NK-92 treated with Interleukin-12 subunit alpha and Interleukin-12 subunit beta, amount 100 ng/mL, for 24 hours (cell line): ENCODE measurements around the gene ELANE.
"Not testable (repeated sequence)": the region's sequence is repeated elsewhere in the genome, so short reads cannot be mapped to it uniquely, and the experiment has no call there.

ENCODE experiments used
- DNase-seq: peaks from one replicate; lab custom pipeline; 2025; lab: John Stamatoyannopoulos, UW

ELANE gene

DNA sequence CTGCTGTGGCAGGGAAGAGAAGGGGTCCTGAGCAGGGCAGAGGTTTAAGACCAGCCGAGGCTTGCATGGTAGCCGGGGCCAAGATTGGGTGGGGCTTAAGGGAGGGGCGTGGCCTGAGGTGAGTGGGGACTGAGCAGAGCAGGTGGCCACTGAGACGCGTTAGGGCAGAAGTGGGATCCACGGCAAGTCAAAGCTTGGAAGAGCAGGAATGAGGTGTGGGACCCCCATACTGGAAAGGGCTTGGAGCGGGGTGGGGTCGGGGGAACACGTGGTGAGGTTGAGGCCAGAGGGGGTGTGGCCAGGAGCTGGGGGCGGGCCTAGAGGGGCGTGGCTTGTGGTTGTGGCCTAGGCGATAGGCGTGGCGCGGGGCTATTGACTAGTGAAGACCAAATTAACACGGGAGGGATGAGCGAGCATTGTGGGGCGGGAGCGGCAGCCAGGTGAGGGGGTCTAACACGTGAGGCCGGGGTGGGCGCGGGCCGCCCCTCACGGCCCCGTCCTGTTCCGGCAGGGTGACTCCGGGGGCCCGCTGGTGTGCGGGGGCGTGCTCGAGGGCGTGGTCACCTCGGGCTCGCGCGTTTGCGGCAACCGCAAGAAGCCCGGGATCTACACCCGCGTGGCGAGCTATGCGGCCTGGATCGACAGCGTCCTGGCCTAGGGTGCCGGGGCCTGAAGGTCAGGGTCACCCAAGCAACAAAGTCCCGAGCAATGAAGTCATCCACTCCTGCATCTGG, 10.6 kb downstream of the ELANE start:
- DNase-seq: no peak

DNA sequence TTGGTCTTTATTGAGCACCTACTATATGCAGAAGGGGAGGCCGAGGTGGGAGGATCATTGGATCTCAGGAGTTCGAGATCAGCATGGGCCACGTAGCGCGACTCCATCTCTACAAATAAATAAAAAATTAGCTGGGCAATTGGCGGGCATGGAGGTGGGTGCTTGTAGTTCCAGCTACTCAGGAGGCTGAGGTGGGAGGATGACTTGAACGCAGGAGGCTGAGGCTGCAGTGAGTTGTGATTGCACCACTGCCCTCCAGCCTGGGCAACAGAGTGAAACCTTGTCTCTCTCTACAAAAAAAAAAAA, 11.2 kb downstream of the ELANE start:
- no peak for DNase-seq

DNA sequence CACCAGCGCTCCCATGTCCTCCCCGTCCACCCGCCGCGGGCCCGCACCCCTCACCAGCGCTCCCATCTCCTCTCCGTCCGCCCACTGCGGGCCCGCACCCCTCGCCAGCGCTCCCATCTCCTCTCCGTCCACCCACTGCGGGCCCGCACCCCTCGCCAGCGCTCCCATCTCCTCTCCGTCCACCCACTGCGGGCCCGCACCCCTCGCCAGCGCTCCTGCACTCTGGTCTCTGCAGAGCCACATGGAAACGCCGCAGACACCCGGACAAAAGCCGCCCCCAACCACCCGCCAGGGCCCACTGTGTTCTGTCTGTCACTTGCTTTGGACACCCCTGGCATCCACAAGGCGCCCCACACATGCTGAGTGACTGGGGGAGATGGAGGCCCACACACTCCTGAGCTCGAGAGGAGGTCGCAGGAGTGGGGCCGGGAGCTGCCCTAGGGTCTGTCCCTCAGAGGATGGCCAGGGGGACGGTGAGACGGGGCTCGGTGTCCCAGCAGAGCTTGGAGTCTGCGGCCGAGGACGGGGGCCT, 14.7 kb downstream of the ELANE start:
- no peak for DNase-seq

DNA sequence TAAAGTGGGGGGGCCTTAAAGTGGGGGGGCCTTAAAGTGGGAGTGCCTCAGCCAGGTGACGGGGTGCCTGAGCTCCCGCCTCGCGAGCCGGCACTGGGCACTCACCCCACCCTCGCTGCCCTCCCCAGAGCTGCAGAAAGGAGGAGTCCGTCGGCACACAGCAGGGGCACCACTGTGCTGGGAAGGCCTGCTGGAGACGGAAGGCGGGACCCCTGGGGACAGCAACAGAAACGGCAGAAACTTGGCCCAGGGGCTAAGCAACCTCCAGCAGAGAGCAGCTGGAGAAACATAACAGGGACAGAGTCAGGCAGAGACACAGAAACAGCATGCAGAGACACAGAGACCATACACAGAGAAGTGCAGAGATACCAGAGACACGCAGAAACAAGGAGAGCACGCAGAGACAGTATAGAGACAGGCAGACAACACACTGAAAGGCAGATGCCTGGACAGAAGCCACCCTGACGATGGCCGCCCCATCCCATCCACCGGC, 15.2 kb downstream of the ELANE start:
- DNase-seq: no peak

DNA sequence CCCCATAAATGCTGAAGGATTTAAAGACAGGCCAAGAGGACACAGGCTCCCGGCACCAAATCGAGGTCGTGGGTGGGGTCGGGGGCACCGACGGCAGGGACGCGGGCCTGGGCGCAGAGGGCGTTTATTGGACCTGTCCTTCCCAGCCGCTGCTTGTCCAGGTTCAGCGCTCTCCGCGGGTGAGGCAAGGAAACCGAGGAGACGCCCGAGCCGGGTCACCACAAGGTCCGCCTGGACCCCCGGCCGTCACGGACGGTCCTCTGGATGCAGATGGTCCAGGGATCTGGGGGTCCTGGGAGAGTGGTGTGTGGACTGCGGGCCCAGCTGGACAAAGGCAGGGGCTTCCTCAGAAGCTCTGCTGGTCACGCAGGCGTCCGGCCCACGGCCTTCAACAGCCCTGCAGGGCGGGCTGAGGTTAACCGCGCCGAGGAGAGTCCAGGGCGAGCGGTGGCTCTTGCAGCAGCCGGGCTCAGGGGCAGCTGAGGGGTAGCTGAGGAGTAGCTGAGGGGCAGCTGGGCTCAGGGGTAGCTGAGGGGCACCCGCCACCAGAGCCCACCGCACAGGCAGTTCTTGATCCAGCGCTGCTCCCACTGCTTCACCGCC, 15.9 kb downstream of the ELANE start:
- no peak for DNase-seq

DNA sequence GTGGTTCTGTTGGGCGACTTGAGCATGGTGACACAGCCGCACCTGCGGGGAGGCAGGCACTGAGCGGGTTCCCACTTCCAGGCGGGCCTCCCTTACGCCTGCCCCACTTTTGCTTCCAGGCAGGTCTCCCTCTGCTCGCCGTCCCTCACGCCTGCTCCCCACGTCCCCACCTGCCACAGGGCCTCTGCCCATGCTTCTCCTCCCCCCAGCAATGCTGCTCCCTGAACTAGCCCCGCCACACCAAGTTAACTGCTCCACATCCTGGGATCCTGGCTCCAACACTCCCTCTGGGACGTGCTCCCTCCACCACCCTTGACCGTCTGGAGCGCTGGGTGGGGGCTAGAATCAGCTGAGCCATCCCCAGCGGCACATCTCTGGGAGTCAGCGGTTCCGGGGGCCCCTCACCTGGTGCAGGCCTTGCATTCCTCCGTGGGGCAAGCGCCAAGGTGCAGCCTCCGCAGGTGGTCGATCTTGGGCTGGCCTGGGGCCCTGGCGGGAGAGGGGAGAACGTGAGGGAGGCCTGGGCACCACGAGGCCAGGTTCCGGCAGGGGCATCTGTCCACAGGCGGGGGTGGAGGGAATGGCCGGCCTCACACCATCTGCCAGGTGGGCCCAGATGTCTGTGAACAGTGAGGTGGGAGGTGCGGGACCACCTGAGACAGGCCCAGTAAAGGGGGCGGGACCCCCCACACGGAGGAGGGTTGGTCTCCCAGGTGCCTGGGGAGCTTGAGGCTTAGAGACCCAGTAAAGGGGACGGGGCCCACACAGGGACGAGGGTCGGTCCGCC, 16.5 kb downstream of the ELANE start:
- no peak for DNase-seq

DNA sequence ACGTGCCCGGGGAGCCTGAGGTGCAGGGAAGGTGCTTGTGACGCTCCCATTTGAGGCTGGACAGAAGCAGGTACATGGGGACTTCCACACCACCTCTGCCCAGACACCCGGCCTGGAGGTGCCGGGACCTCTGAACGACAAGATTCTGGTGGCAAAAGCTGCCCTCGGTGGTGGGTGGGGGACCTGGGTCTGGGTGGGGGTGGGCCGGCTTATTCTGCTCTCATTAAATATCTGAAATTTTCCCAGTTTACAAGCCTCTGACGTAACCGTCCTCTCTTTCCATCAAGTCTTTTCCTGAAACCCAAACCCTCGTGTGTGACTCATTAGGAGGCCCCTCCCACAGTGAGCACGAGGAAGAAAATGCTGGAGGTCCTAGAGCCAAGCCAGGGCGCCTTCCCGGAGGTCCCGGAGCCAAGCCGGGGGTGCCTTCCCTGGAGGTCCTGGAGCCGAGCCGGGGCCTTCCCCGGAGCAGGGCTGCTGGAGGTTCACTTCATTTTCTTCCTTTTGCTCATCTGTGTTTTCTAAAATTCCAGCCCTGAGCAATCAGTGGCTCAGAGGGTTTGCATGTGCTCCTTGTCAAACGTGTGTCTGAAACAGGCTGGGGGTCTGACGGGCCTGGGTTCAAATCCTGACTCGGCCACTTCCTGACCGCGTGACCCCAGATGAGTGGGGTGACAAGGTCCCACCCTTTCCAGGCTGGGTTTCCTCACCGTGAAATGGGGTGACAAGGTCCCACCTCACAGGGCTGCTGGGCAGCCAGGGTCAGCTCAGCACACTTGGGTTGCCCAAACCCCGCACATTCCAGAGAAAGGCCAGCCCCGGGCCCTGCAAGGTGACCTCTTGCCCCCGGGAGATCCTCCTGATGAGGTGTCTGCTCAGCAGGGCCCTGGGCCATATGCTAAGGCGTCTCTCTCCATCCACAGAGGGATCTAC, 17.4 kb downstream of the ELANE start:
- no peak for DNase-seq

DNA sequence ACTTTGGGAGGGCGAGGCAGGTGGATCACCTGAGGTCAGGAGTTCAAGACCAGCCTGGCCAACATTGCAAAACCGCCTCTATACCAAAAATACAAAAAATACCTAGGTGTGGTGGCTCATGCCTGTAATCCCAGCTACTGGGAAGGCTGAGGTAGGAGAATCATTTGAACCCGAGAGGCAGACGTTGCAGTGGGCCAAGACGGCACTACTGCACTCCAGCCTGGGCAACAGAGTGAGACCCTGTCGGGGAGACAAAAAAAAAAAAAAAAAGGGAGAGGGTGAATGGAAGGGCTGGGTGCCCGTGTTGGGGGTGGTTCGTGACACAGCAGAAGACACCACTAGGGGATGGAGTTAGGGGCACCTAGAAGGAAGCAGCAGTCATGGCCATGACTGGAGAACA, 18.2 kb downstream of the ELANE start:
- DNase-seq: no peak

DNA sequence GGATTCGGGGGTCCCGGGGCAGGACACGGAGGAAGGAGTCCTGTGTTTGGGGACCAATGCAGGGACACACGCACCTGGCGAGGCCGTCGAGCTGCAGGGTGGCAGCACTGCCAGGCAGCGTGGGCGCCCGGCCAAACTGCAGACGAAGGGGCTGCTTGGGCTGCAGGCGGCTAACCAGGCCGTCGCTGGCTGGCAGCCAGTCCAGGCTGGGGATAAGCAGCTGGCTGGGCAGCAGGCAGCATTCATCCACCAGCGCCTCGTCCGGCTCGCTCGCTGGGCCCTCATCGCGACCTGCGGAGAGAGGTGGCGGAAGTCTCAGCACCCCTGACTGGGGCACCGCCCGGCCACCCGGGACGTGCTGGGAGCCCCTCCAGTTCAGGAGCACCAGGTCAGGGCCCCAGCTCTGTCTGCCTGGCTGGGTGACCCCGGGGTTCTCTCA, 18.9 kb downstream of the ELANE start:
- DNase-seq: no peak

DNA sequence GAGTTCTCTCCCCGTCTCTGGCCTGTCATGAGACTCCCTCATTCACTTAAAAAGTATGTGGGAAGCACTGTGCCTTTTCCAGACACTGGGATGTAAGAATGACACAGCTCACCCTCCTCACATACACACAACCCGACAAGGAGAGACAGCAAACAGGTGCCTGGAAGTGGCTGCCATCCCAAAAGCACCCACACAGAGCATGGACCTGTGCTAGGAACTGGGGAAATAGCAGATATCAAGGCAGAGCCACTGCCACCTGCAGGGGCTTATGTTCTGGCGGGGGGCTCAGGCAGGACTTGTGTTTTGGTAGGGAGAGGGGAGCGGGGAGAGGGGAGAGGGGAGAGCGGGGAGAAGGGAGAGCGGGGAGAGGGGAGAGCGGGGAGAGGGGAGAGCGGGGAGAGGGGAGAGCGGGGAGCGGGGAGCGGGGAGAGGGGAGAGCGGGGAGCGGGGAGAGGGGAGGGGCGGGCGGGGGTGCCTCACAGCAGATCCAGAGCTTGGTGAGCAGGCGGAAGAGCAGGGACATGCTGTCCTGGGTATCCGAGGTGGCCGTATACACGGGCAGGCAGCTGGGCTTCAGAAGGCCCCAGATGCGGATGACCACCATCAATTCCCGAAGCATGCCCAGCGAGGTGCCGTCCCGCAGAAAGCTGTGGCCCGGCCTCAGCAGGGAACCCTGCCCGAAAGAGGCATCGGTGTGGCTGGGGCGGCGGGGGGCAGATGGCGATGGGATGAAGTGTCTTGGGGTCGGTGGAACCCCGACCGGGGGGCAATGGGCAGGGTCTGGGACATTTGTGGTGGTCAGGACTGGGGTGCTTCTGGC, 19.6 kb downstream of the ELANE start:
- no peak for DNase-seq

DNA sequence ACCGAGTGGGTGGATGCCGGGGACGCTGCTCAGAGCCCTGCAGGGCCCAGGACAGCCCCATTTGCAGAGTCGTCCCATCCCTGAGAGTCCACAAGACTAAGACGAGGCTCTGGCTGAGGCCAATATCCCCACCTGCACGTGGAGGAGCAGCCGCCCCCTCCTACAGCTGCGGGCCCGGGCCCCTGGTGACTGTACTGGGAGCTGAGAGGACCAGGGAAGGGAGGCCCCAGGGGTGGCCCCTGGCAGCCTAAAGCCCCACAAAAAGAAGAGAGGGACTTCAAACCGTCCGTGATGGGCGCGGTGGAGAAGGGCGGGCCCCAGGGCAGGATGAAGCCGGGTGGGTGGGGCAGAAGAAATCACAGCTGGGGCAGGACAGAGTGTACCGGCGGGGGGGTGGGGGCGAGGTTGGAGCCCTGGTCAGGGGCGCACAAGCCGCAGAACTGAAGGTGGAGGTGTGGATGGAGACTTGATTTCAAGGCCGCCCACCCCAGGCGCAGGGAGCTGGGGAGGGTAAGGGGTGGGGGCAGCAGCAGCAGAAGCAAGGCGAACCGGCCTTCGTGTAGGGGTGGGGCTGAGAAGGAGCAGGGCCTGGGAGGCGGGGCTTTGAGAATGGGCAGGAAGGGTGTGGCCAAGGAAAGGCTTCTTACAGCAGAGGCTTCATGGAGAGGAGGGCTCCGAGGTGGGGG, 20.3 kb downstream of the ELANE start:
- DNase-seq: no peak

DNA sequence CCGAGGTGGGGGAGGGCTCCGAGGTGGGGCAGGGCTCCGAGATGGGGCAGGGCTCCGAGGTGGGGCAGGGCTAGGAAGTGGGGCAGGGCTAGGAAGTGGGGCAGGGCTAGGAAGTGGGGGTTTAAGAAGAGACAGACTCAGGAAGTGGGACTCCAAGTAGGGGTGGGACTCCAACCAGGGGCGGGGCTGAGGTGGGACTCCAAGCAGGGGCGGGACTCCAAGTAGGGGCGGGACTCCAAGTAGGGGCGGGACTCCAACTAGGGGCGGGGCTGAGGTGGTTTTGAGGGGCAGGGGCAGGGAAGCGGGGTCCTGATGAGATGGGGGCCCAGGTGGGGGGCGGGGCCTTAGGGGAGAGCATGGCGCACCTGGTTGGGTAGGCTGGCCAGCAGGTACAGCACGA, 21.0 kb downstream of the ELANE start:
- peak; percentile 34 for DNase-seq

DNA sequence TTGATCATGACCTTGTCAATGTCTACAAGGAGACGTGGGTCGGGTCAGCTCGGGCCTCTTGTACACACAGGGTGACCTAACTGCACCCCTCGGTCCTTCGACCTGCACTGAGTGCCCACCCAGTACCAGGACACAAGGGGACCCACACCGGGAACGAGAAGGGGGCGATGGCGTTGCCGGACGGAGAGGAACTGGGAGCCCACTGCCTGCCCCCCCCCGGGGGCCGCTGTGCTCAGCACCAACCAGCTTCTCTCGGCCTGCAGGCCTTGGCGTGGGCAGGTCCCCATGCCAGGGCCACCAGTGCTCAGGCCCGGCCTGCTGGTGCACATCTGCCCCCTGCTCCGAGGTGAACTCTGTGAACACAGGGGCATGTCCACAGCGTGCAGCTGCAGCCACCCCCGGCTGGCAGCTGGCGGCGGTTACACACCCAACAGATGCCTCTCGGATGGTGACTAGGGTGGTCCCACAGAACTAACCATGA, 21.5 kb downstream of the ELANE start:
- DNase-seq: no peak

DNA sequence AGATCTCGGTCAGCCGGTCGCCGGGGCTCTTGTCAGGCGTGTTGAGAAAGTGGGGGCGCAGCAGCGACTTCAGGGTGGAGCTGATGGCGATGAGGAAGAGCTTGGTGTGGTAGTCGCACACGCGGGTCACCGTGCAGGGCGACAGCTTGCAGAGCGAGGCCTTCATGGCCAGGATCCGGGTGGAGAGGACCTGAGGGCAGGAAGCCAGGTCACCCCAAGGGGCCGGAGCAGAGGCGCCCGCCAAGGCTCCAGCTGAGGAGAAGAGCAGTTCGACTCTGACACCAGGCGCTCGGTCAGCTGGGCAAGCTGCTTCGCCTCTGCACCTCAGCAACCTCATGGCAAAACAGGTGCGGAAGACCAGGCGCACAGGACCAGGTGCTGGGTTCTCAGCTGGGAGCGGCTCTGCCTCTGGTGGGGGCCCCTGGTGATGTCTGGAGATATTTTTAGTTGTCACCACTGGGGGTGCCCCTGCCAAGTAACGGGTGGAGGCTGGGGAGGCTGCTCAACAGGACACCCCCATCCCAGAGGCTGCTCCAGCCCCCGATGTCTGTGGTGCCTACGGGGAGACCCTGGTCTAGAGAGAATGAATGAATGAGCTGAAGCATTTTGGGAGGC, 23.3 kb downstream of the ELANE start:
- no peak for DNase-seq

DNA sequence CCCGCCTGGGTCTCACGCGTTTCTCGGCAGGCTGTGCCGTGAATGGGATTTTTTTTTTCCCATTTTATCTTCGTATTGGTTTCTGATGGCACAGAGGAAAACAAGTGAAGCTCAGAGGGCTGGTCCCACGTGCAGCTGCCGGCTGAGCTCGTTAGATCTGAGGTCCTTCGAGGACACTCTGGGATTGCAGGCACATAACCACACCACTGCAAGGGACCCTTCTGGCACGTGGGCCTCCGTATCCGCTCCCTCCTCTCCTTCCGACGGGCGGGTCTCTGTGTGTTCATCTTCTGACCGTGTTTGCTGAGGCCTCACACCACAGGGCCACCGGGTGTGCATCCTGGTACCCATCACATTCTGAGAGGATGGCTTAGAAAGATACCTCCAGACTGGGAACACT, 24.0 kb downstream of the ELANE start:
- no peak for DNase-seq

DNA sequence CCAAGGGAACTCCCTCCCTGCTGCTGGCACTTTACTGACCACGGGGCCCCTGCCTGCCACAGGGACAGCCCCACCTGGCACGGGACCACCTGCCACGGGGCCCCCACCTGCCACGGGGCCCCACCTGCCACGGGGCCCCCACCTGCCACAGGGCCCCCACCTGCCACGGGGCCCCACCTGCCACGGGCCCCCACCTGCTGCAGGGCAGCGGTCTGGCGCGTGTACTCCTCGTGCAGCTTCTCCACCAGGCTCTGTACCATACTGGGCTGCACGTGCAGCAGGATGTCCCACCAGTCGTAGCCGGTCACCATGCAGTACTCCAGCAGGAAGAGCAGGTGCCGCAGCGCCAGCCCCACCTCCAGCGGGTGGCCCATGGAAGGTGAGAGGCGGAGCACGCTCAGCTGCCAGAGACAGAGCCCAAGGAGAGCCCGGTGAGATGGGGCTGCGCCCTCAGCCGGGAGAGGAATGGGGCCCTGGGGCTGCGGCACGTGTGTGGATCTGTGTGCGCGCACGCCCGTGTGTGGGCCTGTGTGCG, 24.7 kb downstream of the ELANE start:
- no peak for DNase-seq

DNA sequence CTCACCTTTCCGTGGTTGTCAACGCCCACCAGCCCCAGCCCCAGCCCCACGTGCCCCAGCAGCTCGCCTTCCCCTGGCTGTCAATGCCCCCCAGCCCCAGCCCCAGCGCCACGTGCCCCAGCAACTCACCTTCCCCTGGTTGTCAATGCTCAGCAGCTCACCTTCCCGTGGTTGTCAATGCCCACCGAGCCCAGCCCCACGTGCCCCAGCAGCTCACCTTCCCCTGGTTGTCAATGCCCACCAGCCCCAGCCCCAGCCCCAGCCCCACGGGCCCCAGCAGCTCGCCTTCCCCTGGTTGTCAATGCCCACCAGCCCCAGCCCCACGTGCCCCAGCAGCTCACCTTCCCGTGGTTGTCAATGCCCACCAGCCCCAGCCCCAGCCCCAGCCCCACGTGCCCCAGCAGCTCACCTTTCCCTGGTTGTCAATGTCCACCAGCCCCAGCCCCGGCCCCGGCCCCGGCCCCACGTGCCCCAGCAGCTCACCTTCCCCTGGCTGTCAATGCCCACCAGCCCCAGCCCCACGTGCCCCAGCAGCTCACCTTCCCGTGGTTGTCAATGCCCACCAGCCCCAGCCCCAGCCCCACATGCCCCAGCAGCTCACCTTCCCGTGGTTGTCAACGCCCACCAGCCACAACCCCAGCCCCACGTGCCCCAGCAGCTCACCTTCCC, 26.0 kb downstream of the ELANE start:
- DNase-seq: not testable (repeated sequence)

DNA sequence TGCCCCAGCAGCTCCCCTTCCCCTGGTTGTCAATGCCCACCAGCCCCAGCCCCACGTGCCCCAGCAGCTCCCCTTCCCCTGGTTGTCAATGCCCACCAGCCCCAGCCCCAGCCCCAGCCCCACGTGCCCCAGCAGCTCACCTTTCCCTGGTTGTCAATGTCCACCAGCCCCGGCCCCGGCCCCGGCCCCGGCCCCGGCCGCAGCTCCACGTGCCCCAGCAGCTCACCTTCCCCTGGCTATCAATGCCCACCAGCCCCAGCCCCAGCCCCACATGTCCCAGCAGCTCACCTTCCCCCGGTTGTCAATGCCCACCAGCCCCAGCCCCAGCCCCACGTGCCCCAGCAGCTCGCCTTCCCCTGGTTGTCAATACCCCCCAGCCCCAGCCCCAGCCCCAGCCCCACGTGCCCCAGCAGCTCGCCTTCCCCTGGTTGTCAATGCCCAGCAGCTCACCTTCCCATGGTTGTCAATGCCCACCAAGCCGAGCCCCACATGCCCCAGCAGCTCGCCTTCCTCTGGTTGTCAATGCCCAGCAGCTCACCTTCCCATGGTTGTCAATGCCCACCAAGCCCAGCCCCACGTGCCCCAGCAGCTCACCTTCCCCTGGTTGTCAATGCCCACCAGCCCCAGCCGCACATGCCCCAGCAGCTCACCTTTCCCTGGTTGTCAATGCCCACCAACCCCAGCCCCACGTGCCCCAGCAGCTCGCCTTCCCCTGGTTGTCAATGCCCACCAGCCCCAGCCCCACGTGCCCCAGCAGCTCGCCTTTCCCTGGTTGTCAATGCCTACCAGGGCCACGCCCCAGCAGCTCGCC, 26.9 kb downstream of the ELANE start:
- not testable (repeated sequence) for DNase-seq
